T-cell (primary cell): Measurements from ENCODE around the gene PCNX2. TPM values are rescaled to one million over a fixed set of nuclear protein-coding genes. Genes with fewer than 3 reads are reported as not detected.
"Not testable (repeated sequence)": the region's sequence is repeated elsewhere in the genome, so short reads cannot be mapped to it uniquely, and the experiment has no call there.

ENCODE experiments used
- ATAC-seq, 4 experiments: fragments of 200-7000 bp in 3 of 4; fragments of 150-1000 bp in 1 of 4; cut with Tn5 transposase; replicated peaks in 1 of 4; 1 replicate in 3 of 4; 2 replicates in 1 of 4; pipeline ENCODE4 v1.10.0; 2021; ENCODE audit warnings: moderate library complexity in 3 of 4, mild to moderate bottlenecking in 2 of 4, moderate number of reproducible peaks in 1 of 4
- CTCF ChIA-PET, 2 donors: fragments of 300-600 bp; sonication (Branson Sonifier 250); formaldehyde crosslinking; loops; one replicate each; lab custom pipeline; 2022; ENCODE audit warnings: antibody characterized with exemption in 2 of 2; lab: Charles Lee
- POLR2A ChIA-PET, 2 donors: fragments of 300-600 bp; sonication (Branson Sonifier 250); formaldehyde crosslinking; loops; one replicate each; lab custom pipeline; 2022; ENCODE audit warnings: antibody characterized with exemption in 2 of 2; lab: Charles Lee
- DNase-seq, 35 experiments: peaks; one replicate each; pipeline versions ENCODE4 v3.0.0 to v3.0.0-alpha.2; 2013 to 2023
- H3K27ac ChIP-seq: one replicate; pipeline ENCODE4 v1.5.1; 2013; ENCODE audit warnings: low read length
- H3K27me3 ChIP-seq, 2 experiments: replicated peaks in 1 of 2; 1 replicate in 1 of 2; 2 replicates in 1 of 2; pipeline versions ENCODE4 v1.6.1 to v1.7.0; 2013; ENCODE audit warnings: low read length in 1 of 2, mixed read lengths in 1 of 2; ENCODE audit not compliant: control insufficient read depth in 2 of 2, insufficient read depth in 2 of 2; ENCODE audit errors: extremely low read depth in 1 of 2
- H3K36me3 ChIP-seq, 2 donors: 1 replicate in 1 of 2; 2 replicates in 1 of 2; pipeline versions ENCODE4 v1.6.1 to v1.7.0; 2013; ENCODE audit warnings: low read length in 1 of 2; ENCODE audit not compliant: control insufficient read depth in 2 of 2, insufficient read depth in 1 of 2; ENCODE audit errors: extremely low read depth in 1 of 2
- H3K4me1 ChIP-seq, 2 experiments: 1 replicate in 1 of 2; 2 replicates in 1 of 2; pipeline versions ENCODE4 v1.6.1 to v1.7.0; 2013; ENCODE audit warnings: low read length in 2 of 2, mixed read lengths in 1 of 2; ENCODE audit not compliant: insufficient read depth in 2 of 2, control insufficient read depth in 1 of 2; ENCODE audit errors: extremely low read depth in 1 of 2
- H3K4me3 ChIP-seq, 2 donors: 1 replicate in 1 of 2; 2 replicates in 1 of 2; pipeline versions ENCODE4 v1.5.1 to v1.7.0; 2013; ENCODE audit warnings: mild to moderate bottlenecking in 2 of 2, low read length in 1 of 2, moderate library complexity in 1 of 2; ENCODE audit not compliant: control insufficient read depth in 1 of 2; ENCODE audit errors: extremely low read depth in 1 of 2
- H3K9me3 ChIP-seq: 2 replicates; pipeline ENCODE4 v1.7.0; 2013
- H3K27ac Mint-ChIP-seq, 2 donors: one replicate each; pipeline ENCODE4 v1.8.0; 2020 to 2021; ENCODE audit warnings: mild to moderate bottlenecking in 2 of 2, mixed read lengths in 2 of 2
- H3K27me3 Mint-ChIP-seq, 2 donors: one replicate each; pipeline ENCODE4 v1.8.0; 2021 to 2022; ENCODE audit warnings: mixed read lengths in 2 of 2
- H3K36me3 Mint-ChIP-seq: one replicate; pipeline ENCODE4 v1.8.0; 2021; ENCODE audit warnings: mixed read lengths
- H3K4me1 Mint-ChIP-seq, 3 donors: one replicate each; pipeline ENCODE4 v1.8.0; 2020 to 2022; ENCODE audit warnings: mixed read lengths in 3 of 3, mild to moderate bottlenecking in 1 of 3
- H3K4me3 Mint-ChIP-seq, 3 donors: one replicate each; pipeline ENCODE4 v1.8.0; 2020 to 2022; ENCODE audit warnings: mild to moderate bottlenecking in 3 of 3, mixed read lengths in 3 of 3, moderate library complexity in 3 of 3
- H3K9me3 Mint-ChIP-seq, 3 donors: one replicate each; pipeline ENCODE4 v1.8.0; 2020 to 2022; ENCODE audit warnings: mixed read lengths in 3 of 3
- WGBS: methylation state at CpG from one replicate; pipeline ENCODE4 v1.1.5; 2013; ENCODE audit warnings: missing lambda C conversion rate; ENCODE audit not compliant: insufficient coverage; 5-methylcytosine and 5-hydroxymethylcytosine counted together
- total RNA-seq, 35 experiments: library from RNA in 6 of 35; stranded (reverse) in 6 of 35; fragments of 120-200 nt in 1 of 35; gene quantifications; one replicate each; pipeline versions ENCODE4 v1.2.1 to v1.2.4 and lab custom pipeline; 2013 to 2026

The PCNX2 gene
- total RNA-seq, 5 donors from 2014 or later (not counting 1 experiment from before 2014, with no cell fraction given), result 47.2 to 91.7 (median 68.6) TPM

DNA sequence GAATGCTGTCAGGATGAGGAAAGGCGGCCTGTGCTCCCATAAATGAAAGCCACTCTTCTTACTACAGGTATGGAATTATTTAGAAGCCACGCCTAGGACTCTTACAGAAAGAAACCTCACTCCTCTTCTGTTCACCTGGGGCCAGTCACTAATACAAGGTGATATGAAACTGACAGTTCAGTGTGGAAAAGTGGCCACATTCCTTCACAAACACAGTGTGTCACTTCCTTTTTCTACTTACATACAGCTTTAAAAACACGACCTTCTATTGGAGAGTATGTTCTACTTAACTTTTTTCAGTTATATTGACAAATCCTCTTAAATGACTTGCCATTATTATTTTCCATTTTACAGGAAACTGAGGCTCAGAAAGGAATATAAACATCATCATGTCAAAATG is 163.1 kb downstream of the PCNX2 start:
- no peaks in the 10 kb centered on the region for H3K27me3 Mint-ChIP-seq
- DNase-seq (no peak), ATAC-seq (no peak)
- H3K27ac ChIP-seq, result no peak overlapping the region
- no peaks in the 10 kb centered on the region for H3K27me3 ChIP-seq
- H3K27ac Mint-ChIP-seq, result no peak overlapping the region
- H3K9me3 Mint-ChIP-seq, result peaks cover 0 to 4% (median 3%) of the 10 kb centered on the region in 3 donors
- H3K4me3 ChIP-seq, result no peak overlapping the region
- H3K36me3 Mint-ChIP-seq, result peaks cover 73% of the 10 kb centered on the region
- no peaks in the 10 kb centered on the region for H3K4me1 ChIP-seq
- no CpG with 5 or more reads among the region's 3 CpGs for WGBS
- no peaks in the 10 kb centered on the region for H3K4me1 Mint-ChIP-seq
- ChIA-PET CTCF (no interaction called here), POLR2A (no interaction called here)
- no peak overlapping the region for H3K4me3 Mint-ChIP-seq
- H3K9me3 ChIP-seq, result no peaks in the 10 kb centered on the region
- H3K36me3 ChIP-seq, result peaks cover 0 to 28% of the 10 kb centered on the region in 2 donors

DNA sequence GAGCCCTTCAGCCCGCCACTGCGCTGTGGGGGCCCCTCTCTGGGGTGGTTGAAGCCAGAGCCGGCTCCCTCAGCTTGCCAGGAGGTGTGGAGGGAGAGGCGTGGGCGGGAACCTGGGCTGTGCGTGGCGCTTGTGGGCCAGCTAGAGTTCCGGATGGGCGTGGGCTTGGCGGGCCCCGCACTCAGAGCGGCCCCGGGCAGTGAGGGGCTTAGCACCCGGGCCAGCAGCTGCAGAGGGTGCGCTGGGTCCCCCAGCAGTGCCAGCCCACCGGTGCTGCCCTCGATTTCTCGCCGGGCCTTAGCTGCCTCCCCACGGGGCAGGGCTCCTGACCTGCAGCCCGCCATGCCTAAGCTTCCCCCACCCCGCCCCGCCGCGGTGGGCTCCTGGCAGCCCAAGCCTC is 166.5 kb downstream of the PCNX2 start:
- H3K27me3 ChIP-seq, H3K9me3 ChIP-seq, DNase-seq, H3K27ac ChIP-seq, ATAC-seq, H3K4me1 ChIP-seq, CTCF ChIA-PET, H3K27ac Mint-ChIP-seq, POLR2A ChIA-PET, H3K27me3 Mint-ChIP-seq, H3K9me3 Mint-ChIP-seq, H3K4me3 Mint-ChIP-seq, H3K4me3 ChIP-seq, H3K4me1 Mint-ChIP-seq: not testable (repeated sequence)
- 96% methylated on average over 23 of the region's 25 CpGs for WGBS
- H3K36me3 Mint-ChIP-seq, result peaks cover 72% of the 10 kb centered on the region
- peaks cover 0 to 16% of the 10 kb centered on the region in 2 donors for H3K36me3 ChIP-seq

DNA sequence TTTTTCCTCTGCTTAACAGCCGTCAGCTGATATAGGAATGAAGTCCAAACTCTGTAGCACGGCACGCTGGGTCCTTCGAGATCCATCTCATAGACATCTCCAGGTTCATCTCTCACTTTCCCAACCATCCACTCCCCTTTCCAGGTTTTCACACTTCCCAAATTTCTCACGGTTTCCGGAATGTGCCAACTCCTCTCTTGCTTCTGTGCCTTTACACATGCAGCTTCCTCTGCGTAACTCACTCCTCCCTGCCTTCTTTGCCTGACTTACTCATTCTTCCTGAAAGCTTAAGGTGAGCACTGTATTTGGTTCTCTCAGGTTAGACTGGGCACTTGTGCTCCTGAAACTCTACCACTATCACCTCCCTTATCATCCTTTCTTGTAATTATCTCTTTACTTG is 168.4 kb downstream of the PCNX2 start:
- Mint-ChIP-seq H3K27ac (no peak overlapping the region), H3K9me3 (peaks cover 0 to 7% (median 3%) of the 10 kb centered on the region in 3 donors)
- POLR2A ChIA-PET, result interaction anchor here in 1 of 2 donors (0.5 kb wide), 1 partner anchor 1091 kb away, joined by 5 read pairs; no protein-coding TSS in a partner anchor

DNA sequence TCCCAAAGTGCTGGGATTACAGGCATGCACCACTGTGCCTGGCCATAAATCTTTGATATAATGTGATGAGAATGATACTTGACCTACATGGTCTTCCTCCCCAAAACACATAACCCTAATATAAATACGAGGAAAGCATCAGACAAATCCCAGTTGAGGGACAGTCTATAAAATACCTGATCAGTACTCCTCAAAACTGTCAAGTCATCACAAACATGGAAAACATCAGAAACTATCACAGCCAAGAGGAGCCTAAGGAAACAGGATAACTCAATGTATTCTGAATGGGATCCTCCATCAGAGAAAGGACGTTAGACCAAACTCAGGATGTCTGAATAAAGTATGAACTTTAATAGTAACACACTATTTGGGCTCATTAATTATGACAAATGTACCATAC is 172.7 kb downstream of the PCNX2 start:
- Histone ChIP-seq H3K4me3 (no peak overlapping the region), H3K4me1 (no peaks in the 10 kb centered on the region), H3K9me3 (no peaks in the 10 kb centered on the region), H3K27me3 (no peaks in the 10 kb centered on the region), H3K36me3 (peaks cover 0 to 4% of the 10 kb centered on the region in 2 donors), H3K27ac (no peak overlapping the region)
- H3K27me3 Mint-ChIP-seq, result no peaks in the 10 kb centered on the region
- POLR2A ChIA-PET, result no interaction called here
- CTCF ChIA-PET, result no interaction called here
- DNase-seq (no peak), ATAC-seq (no peak)
- no CpG with 5 or more reads among the region's 2 CpGs for WGBS
- no peak overlapping the region for H3K4me3 Mint-ChIP-seq
- H3K9me3 Mint-ChIP-seq, result peaks cover 0 to 3% (median 0%) of the 10 kb centered on the region in 3 donors
- H3K4me1 Mint-ChIP-seq, result no peaks in the 10 kb centered on the region
- no peak overlapping the region for H3K27ac Mint-ChIP-seq
- peaks cover 43% of the 10 kb centered on the region for H3K36me3 Mint-ChIP-seq

More for the DNA sequence above, 168.4 kb downstream of the PCNX2 start:
- H3K9me3 ChIP-seq, result no peaks in the 10 kb centered on the region
- H3K27me3 Mint-ChIP-seq, result no peaks in the 10 kb centered on the region
- H3K36me3 ChIP-seq, result peaks cover 0 to 5% of the 10 kb centered on the region in 2 donors
- no peaks in the 10 kb centered on the region for H3K4me1 Mint-ChIP-seq
- H3K27me3 ChIP-seq, result no peaks in the 10 kb centered on the region
- no peak overlapping the region for H3K27ac ChIP-seq
- H3K4me3 Mint-ChIP-seq, result no peak overlapping the region
- no peaks in the 10 kb centered on the region for H3K4me1 ChIP-seq
- H3K36me3 Mint-ChIP-seq, result peaks cover 58% of the 10 kb centered on the region
- no peak for ATAC-seq
- DNase-seq, result no peak
- WGBS, result 100% methylated on average over 7 of the region's 7 CpGs
- CTCF ChIA-PET, result no interaction called here
- no peak overlapping the region for H3K4me3 ChIP-seq

DNA sequence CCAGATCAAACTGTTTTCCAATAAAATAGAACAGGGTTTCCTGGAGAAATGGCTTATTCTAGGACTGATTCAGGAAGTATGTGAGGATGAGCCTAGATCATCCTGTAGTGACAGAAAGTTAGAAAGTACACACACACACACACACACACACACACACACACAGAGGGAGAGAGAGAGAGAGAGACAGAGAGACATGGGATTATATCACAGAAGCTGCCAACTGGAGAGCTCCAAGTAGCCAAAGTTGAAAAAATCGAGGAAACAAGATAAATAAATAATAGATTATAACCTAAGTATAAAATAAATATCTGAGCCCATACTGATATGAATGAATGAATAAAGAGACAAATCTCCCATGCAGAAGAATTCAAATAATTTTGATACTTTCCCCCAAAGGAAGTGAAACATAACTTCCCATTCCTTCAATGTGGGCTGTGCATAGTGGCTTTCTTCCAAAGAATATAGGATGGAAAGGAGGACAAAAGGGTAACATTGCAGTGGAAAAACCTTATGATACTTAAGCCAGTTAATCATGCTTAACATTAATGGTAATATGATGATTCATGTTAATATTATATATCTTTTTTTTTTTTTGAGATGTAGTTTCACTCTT is 173.5 kb downstream of the PCNX2 start:
- ChIA-PET POLR2A (no interaction called here), CTCF (no interaction called here)
- Histone ChIP-seq H3K4me3 (no peak overlapping the region), H3K27me3 (no peaks in the 10 kb centered on the region), H3K27ac (no peak overlapping the region), H3K9me3 (no peaks in the 10 kb centered on the region), H3K4me1 (no peaks in the 10 kb centered on the region), H3K36me3 (peaks cover 0 to 4% of the 10 kb centered on the region in 2 donors)
- Mint-ChIP-seq H3K27me3 (no peaks in the 10 kb centered on the region), H3K4me3 (no peak overlapping the region), H3K27ac (peak overlapping the region in 1 of 2 donors; percentile 15), H3K36me3 (peaks cover 35% of the 10 kb centered on the region), H3K4me1 (no peaks in the 10 kb centered on the region), H3K9me3 (peaks cover 0 to 3% (median 0%) of the 10 kb centered on the region in 3 donors)
- DNase-seq (no peak), ATAC-seq (no peak)
- WGBS, result no CpG with 5 or more reads among the region's 1 CpG

DNA sequence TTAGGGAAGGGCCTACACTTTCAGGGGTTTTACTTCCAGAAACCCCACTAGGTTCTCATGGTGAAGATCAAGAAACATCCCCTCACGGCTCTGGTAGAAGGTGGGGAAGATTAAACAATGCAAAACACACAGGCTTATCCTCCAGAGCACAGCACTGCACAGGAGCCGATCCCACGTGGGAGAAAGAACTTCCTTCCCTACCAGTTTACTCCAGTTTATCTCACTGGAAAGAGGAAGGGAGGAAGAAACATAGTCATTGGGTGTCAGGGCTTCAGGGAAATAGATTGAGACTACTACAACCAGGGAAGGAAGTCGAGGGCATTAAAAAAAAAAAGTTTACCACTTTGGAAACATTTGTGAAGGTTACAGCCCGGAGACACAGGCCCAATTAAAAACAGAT is 180.7 kb downstream of the PCNX2 start:
- Histone ChIP-seq H3K27me3 (no peaks in the 10 kb centered on the region), H3K36me3 (peaks cover 0 to 2% of the 10 kb centered on the region in 2 donors), H3K9me3 (no peaks in the 10 kb centered on the region), H3K4me3 (no peak overlapping the region), H3K27ac (no peak overlapping the region), H3K4me1 (no peaks in the 10 kb centered on the region)
- ATAC-seq (no peak), DNase-seq (no peak)
- Mint-ChIP-seq H3K36me3 (peaks cover 53% of the 10 kb centered on the region), H3K4me3 (no peak overlapping the region), H3K27me3 (no peaks in the 10 kb centered on the region), H3K9me3 (no peaks in the 10 kb centered on the region), H3K4me1 (peaks cover 11 to 34% (median 23%) of the 10 kb centered on the region in 3 donors), H3K27ac (no peak overlapping the region)
- no CpG with 5 or more reads among the region's 5 CpGs for WGBS
- POLR2A ChIA-PET, result no interaction called here
- CTCF ChIA-PET, result no interaction called here
